Stimulated activated memory B cell treated with anti-CD40 and anti-IgM and Interleukin-4, amounts not matched to agents 10 μg/mL and 1 μg/mL and 100 μg/mL, for 72 hours (primary cell): ENCODE results near the gene ENPEP.
"Not testable (repeated sequence)": the region's sequence is repeated elsewhere in the genome, so short reads cannot be mapped to it uniquely, and the experiment has no call there.

Experiments
- ATAC-seq: fragments of 150-1000 bp; cut with Tn5 transposase; 2 replicates; pipeline ENCODE4 v1.10.0; 2021
- H3K27ac Mint-ChIP-seq: one replicate; pipeline ENCODE4 v1.8.0; 2022; ENCODE audit warnings: mild to moderate bottlenecking, mixed read lengths
- H3K27me3 Mint-ChIP-seq: one replicate; pipeline ENCODE4 v1.8.0; 2022; ENCODE audit warnings: mixed read lengths
- H3K36me3 Mint-ChIP-seq: one replicate; pipeline ENCODE4 v1.8.0; 2022; ENCODE audit warnings: mixed read lengths
- H3K4me1 Mint-ChIP-seq: one replicate; pipeline ENCODE4 v1.8.0; 2022; ENCODE audit warnings: mixed read lengths
- H3K4me3 Mint-ChIP-seq: one replicate; pipeline ENCODE4 v1.8.0; 2022; ENCODE audit warnings: mild to moderate bottlenecking, moderate library complexity, mixed read lengths
- H3K9me3 Mint-ChIP-seq: one replicate; pipeline ENCODE4 v1.8.0; 2022; ENCODE audit warnings: mixed read lengths

The ENPEP gene

GRCh38 chr4:110474481-110474880 is 1.5 kb upstream of the ENPEP start:
- H3K27ac Mint-ChIP-seq, result no peak overlapping the region
- no peaks in the 10 kb centered on the region for H3K36me3 Mint-ChIP-seq
- no peak overlapping the region for H3K4me3 Mint-ChIP-seq
- peaks cover 4% of the 10 kb centered on the region for H3K9me3 Mint-ChIP-seq
- ATAC-seq, result no peak
- no peaks in the 10 kb centered on the region for H3K4me1 Mint-ChIP-seq
- peaks cover 19% of the 10 kb centered on the region for H3K27me3 Mint-ChIP-seq

- ATAC-seq, H3K36me3 Mint-ChIP-seq, H3K9me3 Mint-ChIP-seq, H3K27ac Mint-ChIP-seq, H3K4me1 Mint-ChIP-seq, H3K4me3 Mint-ChIP-seq: not testable (repeated sequence)
- H3K27me3 Mint-ChIP-seq, result peaks cover 19% of the 10 kb centered on the region
These were observed 875 bp upstream of the ENPEP start for GRCh38 chr4:110475080-110475479.

GRCh38 chr4:110477836-110478235 is 1.9 kb downstream of the ENPEP start:
- Mint-ChIP-seq H3K4me1 (no peaks in the 10 kb centered on the region), H3K36me3 (no peaks in the 10 kb centered on the region), H3K27me3 (peaks cover 43% of the 10 kb centered on the region), H3K27ac (no peak overlapping the region), H3K4me3 (no peak overlapping the region), H3K9me3 (no peaks in the 10 kb centered on the region)
- ATAC-seq, result no peak

GRCh38 chr4:110480031-110480549 is 4.1 kb downstream of the ENPEP start:
- no peak overlapping the region for H3K27ac Mint-ChIP-seq
- H3K4me3 Mint-ChIP-seq, result no peak overlapping the region
- H3K36me3 Mint-ChIP-seq, result no peaks in the 10 kb centered on the region
- peaks cover 43% of the 10 kb centered on the region for H3K27me3 Mint-ChIP-seq
- H3K4me1 Mint-ChIP-seq, result peaks cover 15% of the 10 kb centered on the region
- ATAC-seq, result no peak
- H3K9me3 Mint-ChIP-seq, result no peaks in the 10 kb centered on the region

GRCh38 chr4:110480746-110481271 is 4.9 kb downstream of the ENPEP start:
- H3K36me3 Mint-ChIP-seq, result no peaks in the 10 kb centered on the region
- no peaks in the 10 kb centered on the region for H3K9me3 Mint-ChIP-seq
- H3K27ac Mint-ChIP-seq, result no peak overlapping the region
- H3K27me3 Mint-ChIP-seq, result peaks cover 42% of the 10 kb centered on the region
- peaks cover 15% of the 10 kb centered on the region for H3K4me1 Mint-ChIP-seq
- H3K4me3 Mint-ChIP-seq, result no peak overlapping the region
- ATAC-seq, result no peak

GRCh38 chr4:110483516-110483915 is 7.6 kb downstream of the ENPEP start:
- Mint-ChIP-seq H3K9me3 (no peaks in the 10 kb centered on the region), H3K4me3 (no peak overlapping the region), H3K36me3 (no peaks in the 10 kb centered on the region), H3K4me1 (peaks cover 15% of the 10 kb centered on the region), H3K27me3 (peaks cover 39% of the 10 kb centered on the region), H3K27ac (no peak overlapping the region)
- no peak for ATAC-seq

GRCh38 chr4:110484029-110484428 is 8.1 kb downstream of the ENPEP start:
- Mint-ChIP-seq H3K27me3 (peaks cover 39% of the 10 kb centered on the region), H3K9me3 (no peaks in the 10 kb centered on the region), H3K4me3 (no peak overlapping the region), H3K4me1 (peaks cover 15% of the 10 kb centered on the region), H3K27ac (no peak overlapping the region), H3K36me3 (no peaks in the 10 kb centered on the region)
- ATAC-seq, result peak; percentile 85

GRCh38 chr4:110484767-110485166 is 8.8 kb downstream of the ENPEP start:
- Mint-ChIP-seq H3K4me3 (no peak overlapping the region), H3K27ac (no peak overlapping the region), H3K36me3 (no peaks in the 10 kb centered on the region), H3K9me3 (no peaks in the 10 kb centered on the region), H3K27me3 (peaks cover 39% of the 10 kb centered on the region), H3K4me1 (peaks cover 15% of the 10 kb centered on the region)
- peak; percentile 61 for ATAC-seq

- peaks cover 37% of the 10 kb centered on the region for H3K27me3 Mint-ChIP-seq
- H3K36me3 Mint-ChIP-seq, result no peaks in the 10 kb centered on the region
- H3K9me3 Mint-ChIP-seq, result no peaks in the 10 kb centered on the region
- peaks cover 15% of the 10 kb centered on the region for H3K4me1 Mint-ChIP-seq
- H3K4me3 Mint-ChIP-seq, result no peak overlapping the region
- no peak for ATAC-seq
- no peak overlapping the region for H3K27ac Mint-ChIP-seq
These were observed 9.5 kb downstream of the ENPEP start for GRCh38 chr4:110485452-110485851.

- Mint-ChIP-seq H3K4me3 (no peak overlapping the region), H3K27me3 (peaks cover 29% of the 10 kb centered on the region), H3K4me1 (peaks cover 15% of the 10 kb centered on the region), H3K9me3 (no peaks in the 10 kb centered on the region), H3K36me3 (no peaks in the 10 kb centered on the region), H3K27ac (no peak overlapping the region)
- ATAC-seq, result no peak
These were observed 10.3 kb downstream of the ENPEP start for GRCh38 chr4:110486256-110486655.

- H3K9me3 Mint-ChIP-seq, H3K4me3 Mint-ChIP-seq, H3K36me3 Mint-ChIP-seq, H3K27ac Mint-ChIP-seq, ATAC-seq: not testable (repeated sequence)
- Mint-ChIP-seq H3K27me3 (peaks cover 23% of the 10 kb centered on the region), H3K4me1 (peaks cover 15% of the 10 kb centered on the region)
These were observed 10.9 kb downstream of the ENPEP start for GRCh38 chr4:110486850-110487249.

- ATAC-seq, result no peak
- peaks cover 15% of the 10 kb centered on the region for H3K4me1 Mint-ChIP-seq
- H3K27ac Mint-ChIP-seq, result no peak overlapping the region
- no peaks in the 10 kb centered on the region for H3K36me3 Mint-ChIP-seq
- no peaks in the 10 kb centered on the region for H3K9me3 Mint-ChIP-seq
- H3K4me3 Mint-ChIP-seq, result no peak overlapping the region
- H3K27me3 Mint-ChIP-seq, result peaks cover 15% of the 10 kb centered on the region
These were observed 11.9 kb downstream of the ENPEP start for GRCh38 chr4:110487873-110488272.

- H3K4me3 Mint-ChIP-seq, result no peak overlapping the region
- no peak for ATAC-seq
- no peaks in the 10 kb centered on the region for H3K9me3 Mint-ChIP-seq
- H3K27me3 Mint-ChIP-seq, result peaks cover 15% of the 10 kb centered on the region
- peaks cover under 1% of the 10 kb centered on the region for H3K4me1 Mint-ChIP-seq
- H3K27ac Mint-ChIP-seq, result no peak overlapping the region
- H3K36me3 Mint-ChIP-seq, result no peaks in the 10 kb centered on the region
These were observed 14.1 kb downstream of the ENPEP start for GRCh38 chr4:110489901-110490508.

- Mint-ChIP-seq H3K27ac (no peak overlapping the region), H3K4me3 (no peak overlapping the region), H3K9me3 (no peaks in the 10 kb centered on the region), H3K4me1 (no peaks in the 10 kb centered on the region), H3K36me3 (no peaks in the 10 kb centered on the region), H3K27me3 (no peaks in the 10 kb centered on the region)
- ATAC-seq, result no peak
These were observed 16.6 kb downstream of the ENPEP start for GRCh38 chr4:110492522-110492921.

GRCh38 chr4:110493520-110493919 is 17.6 kb downstream of the ENPEP start:
- no peak for ATAC-seq
- Mint-ChIP-seq H3K27ac (no peak overlapping the region), H3K4me3 (no peak overlapping the region), H3K36me3 (no peaks in the 10 kb centered on the region), H3K9me3 (no peaks in the 10 kb centered on the region), H3K27me3 (no peaks in the 10 kb centered on the region), H3K4me1 (no peaks in the 10 kb centered on the region)

GRCh38 chr4:110498420-110498819 is 22.5 kb downstream of the ENPEP start:
- Mint-ChIP-seq H3K27me3 (no peaks in the 10 kb centered on the region), H3K36me3 (no peaks in the 10 kb centered on the region), H3K9me3 (no peaks in the 10 kb centered on the region), H3K4me1 (no peaks in the 10 kb centered on the region), H3K27ac (no peak overlapping the region), H3K4me3 (no peak overlapping the region)
- no peak for ATAC-seq
